H9 (cell line): ENCODE results near the gene BRAF. TPM values are rescaled to one million over a fixed set of nuclear protein-coding genes. Genes with fewer than 3 reads are reported as not detected.

ENCODE experiments used
- DNase-seq: peaks from one replicate; pipeline ENCODE4 v3.0.0-alpha.2; 2017
- H2AFZ ChIP-seq: one replicate; pipeline ENCODE4 v1.6.1; 2013; ENCODE audit warnings: mild to moderate bottlenecking, low read length, control low read depth, moderate library complexity
- H2AK5ac ChIP-seq: 2 replicates; pipeline ENCODE4 v1.6.1; 2013; ENCODE audit warnings: low read length, control low read depth, mixed read lengths; ENCODE audit not compliant: insufficient read length
- H2BK120ac ChIP-seq: one replicate; pipeline ENCODE4 v1.6.1; 2013; ENCODE audit warnings: low read depth, mild to moderate bottlenecking, low read length, control low read depth, inconsistent platforms; ENCODE audit not compliant: poor library complexity, severe bottlenecking
- H2BK12ac ChIP-seq: 2 replicates; pipeline ENCODE4 v1.6.1; 2013; ENCODE audit warnings: low read length, control low read depth, mixed read lengths, low read depth; ENCODE audit not compliant: insufficient read length
- H2BK15ac ChIP-seq: 2 replicates; pipeline ENCODE4 v1.6.1; 2013; ENCODE audit warnings: low read depth, low read length, control low read depth
- H2BK20ac ChIP-seq: one replicate; pipeline ENCODE4 v1.6.1; 2013; ENCODE audit warnings: low read depth, mild to moderate bottlenecking, low read length, control low read depth, inconsistent platforms; ENCODE audit not compliant: poor library complexity, severe bottlenecking
- H2BK5ac ChIP-seq: 2 replicates; pipeline ENCODE4 v1.6.1; 2013; ENCODE audit warnings: low read length, control low read depth, mixed read lengths; ENCODE audit not compliant: insufficient read length
- H3K14ac ChIP-seq: 2 replicates; pipeline ENCODE4 v1.6.1; 2013; ENCODE audit warnings: low read length, control low read depth; ENCODE audit not compliant: insufficient read depth
- H3K18ac ChIP-seq: 2 replicates; pipeline ENCODE4 v1.6.1; 2013; ENCODE audit warnings: low read depth, mild to moderate bottlenecking, mixed read lengths, low read length, control low read depth; ENCODE audit not compliant: insufficient read length
- H3K23ac ChIP-seq: 2 replicates; pipeline ENCODE4 v1.6.1; 2013; ENCODE audit warnings: low read length, control low read depth, mixed read lengths, low read depth; ENCODE audit not compliant: insufficient read length
- H3K23me2 ChIP-seq: 2 replicates; pipeline ENCODE4 v1.6.1; 2013; ENCODE audit warnings: low read depth, mild to moderate bottlenecking, mixed read lengths, low read length, control low read depth; ENCODE audit not compliant: insufficient read length, poor library complexity, severe bottlenecking
- H3K27ac ChIP-seq: 2 replicates; pipeline ENCODE4 v1.5.1; 2013; ENCODE audit warnings: low read length, control low read depth, mixed read lengths, low read depth; ENCODE audit not compliant: insufficient read length
- H3K27me3 ChIP-seq: 2 replicates; pipeline ENCODE4 v1.6.1; 2013; ENCODE audit warnings: low read length, control low read depth, inconsistent platforms; ENCODE audit not compliant: insufficient read depth
- H3K4ac ChIP-seq: 2 replicates; pipeline ENCODE4 v1.6.1; 2013; ENCODE audit warnings: low read depth, mild to moderate bottlenecking, control low read depth, inconsistent platforms, low read length, moderate library complexity
- H3K4me1 ChIP-seq: 2 replicates; pipeline ENCODE4 v1.6.1; 2013; ENCODE audit warnings: low read length, control low read depth, inconsistent platforms; ENCODE audit not compliant: insufficient read depth
- H3K4me2 ChIP-seq: 2 replicates; pipeline ENCODE4 v1.6.1; 2013; ENCODE audit warnings: low read length, control low read depth, mixed read lengths; ENCODE audit not compliant: insufficient read length, insufficient read depth
- H3K56ac ChIP-seq: 2 replicates; pipeline ENCODE4 v1.6.1; 2013; ENCODE audit warnings: low read depth, mild to moderate bottlenecking, mixed read lengths, low read length, control low read depth; ENCODE audit not compliant: insufficient read length
- H3K79me1 ChIP-seq: 2 replicates; pipeline ENCODE4 v1.6.1; 2013; ENCODE audit warnings: low read depth, mild to moderate bottlenecking, moderate library complexity, low read length, control low read depth, inconsistent platforms; ENCODE audit not compliant: insufficient read depth, poor library complexity, severe bottlenecking
- H3K79me2 ChIP-seq: 2 replicates; pipeline ENCODE4 v1.6.1; 2013; ENCODE audit warnings: low read length, control low read depth, inconsistent platforms; ENCODE audit not compliant: insufficient read depth
- H3K9ac ChIP-seq: 2 replicates; pipeline ENCODE4 v1.6.1; 2013; ENCODE audit warnings: low read length, control low read depth, mixed read lengths; ENCODE audit not compliant: insufficient read length; ENCODE audit errors: extremely low read depth
- H3K9me3 ChIP-seq: one replicate; pipeline ENCODE4 v1.6.1; 2013; ENCODE audit warnings: low read depth, low read length, inconsistent platforms; ENCODE audit not compliant: control insufficient read depth
- H3T11ph ChIP-seq: one replicate; pipeline ENCODE4 v1.6.1; 2013; ENCODE audit warnings: mild to moderate bottlenecking, low read length, control low read depth, inconsistent platforms
- H4K20me1 ChIP-seq: one replicate; pipeline ENCODE4 v1.6.1; 2013; ENCODE audit not compliant: control insufficient read depth, insufficient read length, insufficient read depth
- H4K5ac ChIP-seq: 2 replicates; pipeline ENCODE4 v1.6.1; 2013; ENCODE audit warnings: low read depth, mild to moderate bottlenecking, mixed read lengths, low read length, control low read depth; ENCODE audit not compliant: insufficient read length
- H4K8ac ChIP-seq: replicated peaks from 2 replicates; pipeline ENCODE4 v1.6.1; 2013; ENCODE audit warnings: low read length, control low read depth, mixed read lengths, low read depth; ENCODE audit not compliant: insufficient read length
- H4K91ac ChIP-seq: 2 replicates; pipeline ENCODE4 v1.6.1; 2013; ENCODE audit warnings: low read depth, mild to moderate bottlenecking, moderate library complexity, mixed read lengths, low read length, control low read depth; ENCODE audit not compliant: insufficient read length
- H3K27ac Mint-ChIP-seq, 3 experiments: 2 replicates in 2 of 3; 3 replicates in 1 of 3; pipeline ENCODE4 v1.8.0; 2020 to 2021; ENCODE audit warnings: mixed read lengths in 3 of 3, mild to moderate bottlenecking in 1 of 3, moderate library complexity in 1 of 3
- H3K27me3 Mint-ChIP-seq: 2 replicates; pipeline ENCODE4 v1.8.0; 2021; ENCODE audit warnings: low read depth, mild to moderate bottlenecking, moderate library complexity, mixed read lengths
- H3K36me3 Mint-ChIP-seq, 3 experiments: 2 replicates in 2 of 3; 3 replicates in 1 of 3; pipeline ENCODE4 v1.8.0; 2020 to 2021; ENCODE audit warnings: low read depth in 3 of 3, mixed read lengths in 3 of 3; ENCODE audit not compliant: insufficient read depth in 1 of 3
- H3K4me1 Mint-ChIP-seq, 2 experiments: 2 replicates each; pipeline ENCODE4 v1.8.0; 2020; ENCODE audit warnings: mixed read lengths in 2 of 2
- H3K4me3 Mint-ChIP-seq, 2 experiments: 2 replicates in 1 of 2; 3 replicates in 1 of 2; pipeline ENCODE4 v1.8.0; 2020 to 2021; ENCODE audit warnings: mild to moderate bottlenecking in 2 of 2, mixed read lengths in 2 of 2, moderate library complexity in 1 of 2
- H3K9me3 Mint-ChIP-seq, 2 experiments: 2 replicates in 1 of 2; 3 replicates in 1 of 2; pipeline ENCODE4 v1.8.0; 2020; ENCODE audit warnings: mild to moderate bottlenecking in 2 of 2, mixed read lengths in 2 of 2, moderate library complexity in 1 of 2
- CTCF ChIP-seq: fragments of 200-600 bp; sonication (generic); conservative IDR thresholded peaks from 3 replicates; pipeline ENCODE4 v1.8.0; 2021; ENCODE audit warnings: antibody characterized with exemption, mild to moderate bottlenecking
- WGBS: extraction: QIAGEN DNeasy Blood & Tissue Kit; methylation state at CpG from one replicate; pipeline ENCODE4 v1.1.7; 2013; ENCODE audit warnings: missing lambda C conversion rate, low lambda C conversion rate, mixed read lengths; ENCODE audit not compliant: insufficient read length; ENCODE audit errors: extremely low coverage; 5-methylcytosine and 5-hydroxymethylcytosine counted together
- total RNA-seq: library from RNA; stranded (reverse); gene quantifications from 2 replicates; pipeline ENCODE4 v1.2.1, GENCODE V29; 2021

BRAF gene
- total RNA-seq, 1 experiment from 2014 or later = 32.9 TPM

GRCh38 chr7:140841166-140841715 is 83.5 kb downstream of the BRAF start:
- no peaks in the 10 kb centered on the region for H3K9me3 Mint-ChIP-seq

More at GRCh38 chr7:140841166-140841715, 83.5 kb downstream of the BRAF start:
- no peak for TF ChIP-seq CTCF
- Histone ChIP-seq H3K23me2 (no peaks in the 10 kb centered on the region), H2BK5ac (no peak overlapping the region), H4K8ac (no peak overlapping the region), H3K23ac (no peak overlapping the region), H2BK12ac (no peak overlapping the region), H2AFZ (no peak overlapping the region), H3K18ac (no peak overlapping the region), H3T11ph (no peak overlapping the region), H2BK15ac (no peak overlapping the region), H3K27me3 (no peaks in the 10 kb centered on the region), H4K5ac (no peak overlapping the region), H3K9me3 (no peaks in the 10 kb centered on the region), H4K91ac (no peak overlapping the region), H3K27ac (no peak overlapping the region), H3K4me1 (no peaks in the 10 kb centered on the region), H3K14ac (no peak overlapping the region), H2BK20ac (no peak overlapping the region), H2AK5ac (no peak overlapping the region), H3K56ac (no peak overlapping the region), H3K79me1 (peaks cover 6% of the 10 kb centered on the region), H3K4me2 (no peak overlapping the region), H3K4ac (no peak overlapping the region), H2BK120ac (no peak overlapping the region), H4K20me1 (no peaks in the 10 kb centered on the region), H3K9ac (no peak overlapping the region), H3K79me2 (no peaks in the 10 kb centered on the region)
- Mint-ChIP-seq H3K27ac (no peak overlapping the region), H3K27me3 (no peaks in the 10 kb centered on the region), H3K4me3 (no peak overlapping the region), H3K4me1 (no peaks in the 10 kb centered on the region), H3K36me3 (peaks cover under 1 to 11% (median 4%) of the 10 kb centered on the region in 3 experiments; a peak in 6 of 7 replicates)
- DNase-seq = no peak
- no CpG with 5 or more reads among the region's 1 CpG for WGBS
